T-helper 2 cell treated with Interferon-gamma antibody and Interleukin-4, amounts not matched to agents 5 μg/mL and 100 μg/mL, for 36 hours (primary cell): ENCODE data around the gene RGL1.

ENCODE experiments used
- DNase-seq: peaks from one replicate; pipeline ENCODE4 v3.0.0; 2021; ENCODE audit warnings: low spot score
- H3K27ac Mint-ChIP-seq: one replicate; pipeline ENCODE4 v1.8.0; 2021; ENCODE audit warnings: mild to moderate bottlenecking, mixed read lengths
- H3K27me3 Mint-ChIP-seq: one replicate; pipeline ENCODE4 v1.8.0; 2021; ENCODE audit warnings: low read depth, mixed read lengths
- H3K36me3 Mint-ChIP-seq: one replicate; pipeline ENCODE4 v1.8.0; 2021; ENCODE audit warnings: low read depth, mixed read lengths
- H3K4me1 Mint-ChIP-seq: one replicate; pipeline ENCODE4 v1.8.0; 2021; ENCODE audit warnings: low read depth, mixed read lengths
- H3K4me3 Mint-ChIP-seq: one replicate; pipeline ENCODE4 v1.8.0; 2022; ENCODE audit warnings: mild to moderate bottlenecking, moderate library complexity, mixed read lengths
- H3K9me3 Mint-ChIP-seq: one replicate; pipeline ENCODE4 v1.8.0; 2021; ENCODE audit warnings: mixed read lengths

RGL1 gene

DNA sequence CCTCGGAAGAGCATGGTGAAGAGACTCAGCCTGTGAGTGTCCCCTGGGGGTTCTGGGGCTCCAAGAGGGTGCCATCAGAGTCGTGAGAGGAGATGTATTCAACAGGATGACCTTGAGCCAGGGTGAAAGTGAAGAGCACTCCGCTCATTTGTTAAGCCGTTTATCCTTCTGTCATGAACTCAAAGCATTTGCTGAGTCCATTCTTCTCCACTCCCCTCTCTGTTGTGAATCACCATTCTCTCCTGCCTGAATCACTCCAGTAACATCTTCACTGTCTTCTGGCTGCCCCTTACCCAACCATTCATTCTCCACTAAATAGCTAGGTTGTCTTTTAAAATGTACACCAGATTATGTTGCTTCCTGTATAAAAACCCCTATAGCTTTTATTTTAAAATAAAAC is 102.2 kb downstream of the RGL1 start:
- DNase-seq: no peak
- Mint-ChIP-seq H3K27ac (no peak overlapping the region), H3K9me3 (no peaks in the 10 kb centered on the region), H3K27me3 (no peaks in the 10 kb centered on the region), H3K4me3 (no peak overlapping the region), H3K4me1 (peaks cover 22% of the 10 kb centered on the region), H3K36me3 (peaks cover 3% of the 10 kb centered on the region)

DNA sequence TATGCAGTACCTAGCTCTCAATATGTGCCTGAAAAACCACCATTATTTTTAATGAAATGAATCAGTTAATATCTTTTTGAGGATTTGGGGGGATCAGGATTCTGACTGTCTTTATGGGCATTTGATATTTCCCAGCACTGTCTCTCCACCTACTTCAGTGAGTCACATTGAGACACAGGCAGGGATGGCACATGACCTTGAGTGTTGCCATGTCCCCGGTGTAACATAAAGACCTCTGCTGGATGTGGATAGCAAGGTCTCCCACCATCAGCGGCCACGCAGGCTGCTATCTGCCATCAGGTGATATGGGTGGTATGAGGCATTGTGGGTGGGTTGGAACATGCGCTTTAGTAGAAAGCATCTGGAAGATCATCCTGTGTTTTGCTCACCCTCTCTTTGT is 103.2 kb downstream of the RGL1 start:
- peaks cover 28% of the 10 kb centered on the region for H3K4me1 Mint-ChIP-seq
- H3K36me3 Mint-ChIP-seq: peaks cover 10% of the 10 kb centered on the region
- DNase-seq: no peak
- H3K9me3 Mint-ChIP-seq: no peaks in the 10 kb centered on the region
- no peaks in the 10 kb centered on the region for H3K27me3 Mint-ChIP-seq
- no peak overlapping the region for H3K27ac Mint-ChIP-seq
- H3K4me3 Mint-ChIP-seq: no peak overlapping the region

DNA sequence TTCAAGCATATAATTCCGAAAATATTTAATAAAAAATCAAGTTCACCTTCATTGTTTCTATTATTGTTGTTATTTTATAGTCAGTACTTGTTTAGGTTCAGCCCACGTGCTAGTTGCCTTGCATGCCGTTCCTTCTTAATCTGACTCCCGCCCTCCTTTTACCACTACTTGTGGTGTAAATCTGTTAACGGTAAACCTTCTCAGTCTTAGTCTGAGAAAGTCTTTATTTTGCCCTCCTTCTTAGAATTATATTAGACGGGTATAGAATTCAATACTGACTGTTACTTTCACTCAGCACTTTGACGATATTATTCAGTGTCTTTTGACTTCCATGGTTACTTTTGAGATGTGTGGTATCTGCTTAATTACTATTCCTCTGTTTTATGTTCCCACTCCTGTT is 104.8 kb downstream of the RGL1 start:
- Mint-ChIP-seq H3K27ac (no peak overlapping the region), H3K9me3 (no peaks in the 10 kb centered on the region), H3K27me3 (no peaks in the 10 kb centered on the region), H3K36me3 (peaks cover 11% of the 10 kb centered on the region), H3K4me3 (no peak overlapping the region), H3K4me1 (peaks cover 31% of the 10 kb centered on the region)
- DNase-seq: no peak

- no peak for DNase-seq
- H3K27ac Mint-ChIP-seq: no peak overlapping the region
- H3K4me1 Mint-ChIP-seq: peaks cover 32% of the 10 kb centered on the region
- H3K9me3 Mint-ChIP-seq: no peaks in the 10 kb centered on the region
- no peak overlapping the region for H3K4me3 Mint-ChIP-seq
- H3K27me3 Mint-ChIP-seq: no peaks in the 10 kb centered on the region
- H3K36me3 Mint-ChIP-seq: peaks cover 11% of the 10 kb centered on the region
These were observed 105.9 kb downstream of the RGL1 start for GRCh38 chr1:183910845-183911244.

DNA sequence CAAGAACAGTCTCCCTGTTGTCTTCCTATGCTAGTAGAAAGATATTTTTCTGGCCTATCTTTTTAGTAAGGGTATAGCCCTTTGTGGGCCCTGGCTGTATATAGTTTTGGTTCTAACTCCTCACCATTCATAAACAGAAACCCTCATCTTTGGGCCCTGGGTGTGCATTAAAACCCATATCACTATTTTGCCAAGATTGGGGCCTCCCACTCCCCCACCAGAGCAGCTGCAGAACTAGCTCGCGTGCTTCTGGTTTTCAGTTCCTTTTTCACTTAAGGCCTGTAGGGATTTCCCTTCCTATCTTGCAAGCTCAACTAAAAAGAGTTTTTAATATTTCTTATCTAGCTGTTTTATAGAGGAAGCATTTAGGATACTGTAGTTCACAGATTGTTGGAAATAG is 106.4 kb downstream of the RGL1 start:
- Mint-ChIP-seq H3K9me3 (no peaks in the 10 kb centered on the region), H3K4me3 (no peak overlapping the region), H3K36me3 (peaks cover 11% of the 10 kb centered on the region), H3K27me3 (no peaks in the 10 kb centered on the region), H3K4me1 (peaks cover 37% of the 10 kb centered on the region), H3K27ac (no peak overlapping the region)
- peak; percentile 32 for DNase-seq

GRCh38 chr1:183912265-183912886 is 107.5 kb downstream of the RGL1 start:
- Mint-ChIP-seq H3K4me3 (no peak overlapping the region), H3K9me3 (no peaks in the 10 kb centered on the region), H3K4me1 (peaks cover 40% of the 10 kb centered on the region), H3K27ac (no peak overlapping the region), H3K27me3 (no peaks in the 10 kb centered on the region), H3K36me3 (peaks cover 11% of the 10 kb centered on the region)
- DNase-seq: no peak

DNA sequence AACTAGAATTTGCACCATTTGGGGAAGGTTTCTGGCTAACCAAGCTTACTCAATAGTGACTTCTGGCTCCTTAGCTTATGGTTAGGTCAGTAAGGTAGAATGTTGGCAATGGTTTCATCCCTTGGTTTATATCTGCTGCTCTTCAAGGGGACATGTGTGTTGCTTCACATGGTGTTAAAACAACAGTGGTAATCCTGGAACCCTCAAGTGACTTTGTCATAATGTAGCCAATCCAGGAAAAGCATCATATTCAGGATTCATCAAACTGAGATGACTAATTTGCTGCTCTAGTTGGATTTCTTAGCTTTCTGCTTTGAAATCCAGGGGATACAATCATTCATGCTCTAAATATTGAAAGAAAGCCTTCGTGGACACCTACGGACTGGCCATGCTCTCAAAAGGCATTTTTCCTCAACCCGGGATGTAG is 108.7 kb downstream of the RGL1 start:
- Mint-ChIP-seq H3K27me3 (no peaks in the 10 kb centered on the region), H3K36me3 (peaks cover 11% of the 10 kb centered on the region), H3K4me3 (no peak overlapping the region), H3K9me3 (no peaks in the 10 kb centered on the region), H3K27ac (no peak overlapping the region), H3K4me1 (peaks cover 43% of the 10 kb centered on the region)
- no peak for DNase-seq

- Mint-ChIP-seq H3K27ac (no peak overlapping the region), H3K9me3 (no peaks in the 10 kb centered on the region), H3K36me3 (peaks cover 11% of the 10 kb centered on the region), H3K27me3 (no peaks in the 10 kb centered on the region), H3K4me1 (peaks cover 43% of the 10 kb centered on the region), H3K4me3 (no peak overlapping the region)
- DNase-seq: no peak
These were observed 109.4 kb downstream of the RGL1 start for GRCh38 chr1:183914276-183914675.

DNA sequence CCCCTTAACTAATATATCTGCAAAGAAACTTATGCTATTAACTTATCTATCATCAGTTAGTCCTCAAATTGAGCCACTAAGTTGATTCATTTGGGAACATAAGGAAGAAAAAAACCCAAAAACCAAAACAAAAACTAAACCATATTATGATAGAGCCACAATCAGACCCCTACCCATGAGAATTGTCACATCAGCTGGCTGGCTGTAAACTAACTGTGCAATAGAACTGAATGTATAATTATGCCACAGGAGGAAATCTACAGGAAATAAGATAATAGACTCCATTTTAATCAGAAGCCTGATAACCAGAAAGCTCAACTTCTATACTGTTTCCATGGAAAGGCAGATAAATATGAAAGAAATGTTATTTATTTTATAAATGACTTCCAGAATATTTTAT is 110.0 kb downstream of the RGL1 start:
- Mint-ChIP-seq H3K36me3 (peaks cover 11% of the 10 kb centered on the region), H3K4me3 (no peak overlapping the region), H3K9me3 (no peaks in the 10 kb centered on the region), H3K27me3 (no peaks in the 10 kb centered on the region), H3K4me1 (peaks cover 43% of the 10 kb centered on the region), H3K27ac (no peak overlapping the region)
- DNase-seq: no peak

DNA sequence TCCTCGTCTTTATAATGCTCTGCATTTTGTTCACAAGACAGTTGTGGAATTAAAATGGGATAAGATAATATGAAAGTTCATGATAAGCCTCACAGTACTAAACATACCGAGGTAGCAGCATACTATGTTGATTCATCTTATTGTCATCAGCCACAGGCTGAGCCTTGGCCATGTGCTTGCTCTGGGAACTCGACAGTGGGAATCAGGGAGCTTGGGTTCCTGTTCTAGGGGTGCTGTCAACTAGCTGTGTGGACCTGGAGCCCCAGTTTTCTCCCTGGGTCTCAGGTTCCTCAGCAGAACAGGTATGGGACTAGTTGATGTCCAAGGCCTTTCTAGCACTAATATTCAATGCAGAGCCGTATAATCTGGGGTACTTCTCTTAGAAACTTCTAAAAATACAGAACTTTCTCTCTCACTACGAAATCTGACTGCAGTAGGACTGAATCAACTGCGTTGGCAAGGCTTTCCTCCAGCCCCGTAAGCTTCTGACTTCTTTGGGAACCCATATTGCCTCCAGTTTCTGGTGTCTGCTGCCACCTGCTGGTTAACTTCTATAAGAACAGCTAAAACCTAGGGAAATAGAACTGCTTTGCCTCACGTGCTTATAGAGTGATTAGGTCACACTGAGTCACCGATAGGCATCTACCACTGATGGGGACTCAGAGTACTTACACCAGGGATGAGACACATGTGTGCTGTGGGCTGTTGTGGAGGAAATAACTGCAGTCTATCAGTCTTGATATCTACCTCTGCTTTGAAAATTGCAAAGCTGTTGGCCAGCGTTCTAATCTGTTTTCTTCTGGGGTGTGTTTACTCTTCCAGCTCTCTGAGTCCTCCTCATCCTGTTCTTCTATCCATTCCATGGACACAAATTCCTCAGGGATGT is 110.9 kb downstream of the RGL1 start:
- no peaks in the 10 kb centered on the region for H3K9me3 Mint-ChIP-seq
- peak; percentile 84 for DNase-seq
- H3K4me3 Mint-ChIP-seq: peak overlapping the region; percentile 53
- peaks cover 37% of the 10 kb centered on the region for H3K4me1 Mint-ChIP-seq
- no peaks in the 10 kb centered on the region for H3K27me3 Mint-ChIP-seq
- H3K36me3 Mint-ChIP-seq: peaks cover 8% of the 10 kb centered on the region
- peak overlapping the region; percentile 39 for H3K27ac Mint-ChIP-seq

- DNase-seq: no peak
- Mint-ChIP-seq H3K9me3 (no peaks in the 10 kb centered on the region), H3K36me3 (peaks cover 8% of the 10 kb centered on the region), H3K4me1 (peaks cover 30% of the 10 kb centered on the region), H3K27me3 (no peaks in the 10 kb centered on the region), H3K4me3 (peak overlapping the region; percentile 53), H3K27ac (peak overlapping the region; percentile 39)
These were observed 111.7 kb downstream of the RGL1 start for GRCh38 chr1:183916574-183916973.

GRCh38 chr1:183918589-183918988 is 113.7 kb downstream of the RGL1 start:
- peaks cover 1% of the 10 kb centered on the region for H3K36me3 Mint-ChIP-seq
- H3K4me3 Mint-ChIP-seq: no peak overlapping the region
- H3K27me3 Mint-ChIP-seq: no peaks in the 10 kb centered on the region
- H3K9me3 Mint-ChIP-seq: no peaks in the 10 kb centered on the region
- no peak for DNase-seq
- H3K4me1 Mint-ChIP-seq: peaks cover 20% of the 10 kb centered on the region
- H3K27ac Mint-ChIP-seq: no peak overlapping the region

DNA sequence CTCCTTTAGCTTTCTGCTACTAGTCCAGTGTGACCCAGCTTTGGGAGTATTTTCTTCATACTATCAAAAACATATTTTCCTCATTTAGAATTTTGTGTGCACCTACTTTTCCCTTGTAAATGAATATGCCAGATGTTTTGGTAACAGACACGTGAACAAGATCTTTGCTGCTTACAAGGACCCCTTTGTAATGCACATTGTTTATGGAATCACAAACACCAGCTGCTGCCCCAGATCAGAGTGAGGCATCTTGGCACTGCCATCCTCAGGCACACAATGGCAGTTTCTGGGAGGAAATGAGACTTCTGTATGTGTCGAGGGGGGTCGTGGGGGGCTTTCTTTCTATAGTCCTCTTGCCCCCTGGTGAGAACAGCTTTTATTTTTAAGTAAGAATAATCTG is 115.7 kb downstream of the RGL1 start:
- Mint-ChIP-seq H3K4me1 (peaks cover 13% of the 10 kb centered on the region), H3K36me3 (peaks cover 3% of the 10 kb centered on the region), H3K9me3 (no peaks in the 10 kb centered on the region), H3K27me3 (no peaks in the 10 kb centered on the region), H3K4me3 (no peak overlapping the region), H3K27ac (no peak overlapping the region)
- DNase-seq: no peak

GRCh38 chr1:183922197-183922596 is 117.3 kb downstream of the RGL1 start:
- no peaks in the 10 kb centered on the region for H3K27me3 Mint-ChIP-seq
- no peak for DNase-seq

More at GRCh38 chr1:183922197-183922596, 117.3 kb downstream of the RGL1 start:
- H3K4me1 Mint-ChIP-seq: peaks cover 3% of the 10 kb centered on the region
- no peak overlapping the region for H3K27ac Mint-ChIP-seq
- H3K4me3 Mint-ChIP-seq: no peak overlapping the region
- H3K9me3 Mint-ChIP-seq: no peaks in the 10 kb centered on the region
- peaks cover 3% of the 10 kb centered on the region for H3K36me3 Mint-ChIP-seq
